Bronchial epithelial cell (primary cell): ENCODE measurements around the gene DENND1C. TPM values are rescaled to one million over a fixed set of nuclear protein-coding genes. Genes with fewer than 3 reads are reported as not detected.
A peak's percentile ranks its signal among the peaks of the same experiment; 100 is the strongest.

ENCODE experiments used
- DNase-seq: peaks from one replicate; pipeline ENCODE4 v3.0.0-alpha.2; 2010; ENCODE audit warnings: low read depth
- FAIRE-seq: peaks from 2 replicates; lab custom pipeline; 2011; peaks lifted over from hg19 to GRCh38; lab: Jason Lieb, UNC
- H3K27me3 ChIP-seq: 2 replicates; pipeline ENCODE4 v1.5.1; 2011; ENCODE audit warnings: low read length; ENCODE audit not compliant: control insufficient read depth, insufficient read depth
- H3K36me3 ChIP-seq: 2 replicates; pipeline ENCODE4 v1.5.1; 2011; ENCODE audit warnings: low read length; ENCODE audit not compliant: control insufficient read depth, insufficient read depth
- H3K4me3 ChIP-seq: 2 replicates; pipeline ENCODE4 v1.5.1; 2011; ENCODE audit warnings: mild to moderate bottlenecking, low read depth, low read length, control low read depth
- total RNA-seq: library from RNA; depleted of rRNA; stranded (reverse); fragments of >200 nt; gene quantifications from 2 replicates; pipeline ENCODE4 v1.2.1, GENCODE V29; 2014
- TF ChIP-seq, protein P1 (sequence below): IDR thresholded peaks from 2 replicates; pipeline ENCODE4 v1.5.1; 2011; ENCODE audit warnings: mild to moderate bottlenecking, moderate library complexity, low read length, control low read depth, inconsistent platforms; ENCODE audit not compliant: insufficient read depth, severe bottlenecking

DENND1C gene
- total RNA-seq, 1 donor from 2014 or later = under 0.01 TPM

DNA sequence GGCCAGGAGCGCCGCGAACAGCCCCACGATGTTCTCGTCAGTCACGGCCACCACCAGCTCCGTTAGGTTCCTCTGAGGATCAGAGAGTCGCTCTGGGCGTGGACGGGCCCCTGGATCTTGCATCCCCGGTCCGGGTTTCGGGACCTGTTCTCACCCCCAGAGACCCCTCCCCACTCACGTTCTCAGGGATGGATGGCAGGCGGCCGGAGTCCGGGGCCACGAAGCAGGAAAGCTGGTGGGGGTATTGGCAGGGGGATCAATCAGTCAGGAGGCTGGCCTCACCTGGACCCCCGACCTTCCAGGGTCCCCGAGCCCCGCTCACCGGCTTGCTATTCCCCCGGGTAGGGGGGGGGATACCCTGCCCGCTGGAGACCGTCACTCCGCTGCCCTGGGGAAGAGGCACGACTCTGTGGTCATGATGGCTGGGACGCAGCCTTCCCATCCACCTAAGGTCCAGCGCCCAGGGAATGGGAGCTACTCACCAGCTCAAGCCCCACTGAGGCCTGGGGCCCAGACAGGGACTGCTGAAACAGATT, 4.6 kb downstream of the DENND1C start:
- peak overlapping the region; percentile 1 for H3K4me3 ChIP-seq
- DNase-seq (no peak), FAIRE-seq (no peak)
- no peaks in the 10 kb centered on the region for H3K36me3 ChIP-seq
- TF ChIP-seq, protein P1, sequence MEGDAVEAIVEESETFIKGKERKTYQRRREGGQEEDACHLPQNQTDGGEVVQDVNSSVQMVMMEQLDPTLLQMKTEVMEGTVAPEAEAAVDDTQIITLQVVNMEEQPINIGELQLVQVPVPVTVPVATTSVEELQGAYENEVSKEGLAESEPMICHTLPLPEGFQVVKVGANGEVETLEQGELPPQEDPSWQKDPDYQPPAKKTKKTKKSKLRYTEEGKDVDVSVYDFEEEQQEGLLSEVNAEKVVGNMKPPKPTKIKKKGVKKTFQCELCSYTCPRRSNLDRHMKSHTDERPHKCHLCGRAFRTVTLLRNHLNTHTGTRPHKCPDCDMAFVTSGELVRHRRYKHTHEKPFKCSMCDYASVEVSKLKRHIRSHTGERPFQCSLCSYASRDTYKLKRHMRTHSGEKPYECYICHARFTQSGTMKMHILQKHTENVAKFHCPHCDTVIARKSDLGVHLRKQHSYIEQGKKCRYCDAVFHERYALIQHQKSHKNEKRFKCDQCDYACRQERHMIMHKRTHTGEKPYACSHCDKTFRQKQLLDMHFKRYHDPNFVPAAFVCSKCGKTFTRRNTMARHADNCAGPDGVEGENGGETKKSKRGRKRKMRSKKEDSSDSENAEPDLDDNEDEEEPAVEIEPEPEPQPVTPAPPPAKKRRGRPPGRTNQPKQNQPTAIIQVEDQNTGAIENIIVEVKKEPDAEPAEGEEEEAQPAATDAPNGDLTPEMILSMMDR = no peak
- peaks cover 11% of the 10 kb centered on the region for H3K27me3 ChIP-seq

DNA sequence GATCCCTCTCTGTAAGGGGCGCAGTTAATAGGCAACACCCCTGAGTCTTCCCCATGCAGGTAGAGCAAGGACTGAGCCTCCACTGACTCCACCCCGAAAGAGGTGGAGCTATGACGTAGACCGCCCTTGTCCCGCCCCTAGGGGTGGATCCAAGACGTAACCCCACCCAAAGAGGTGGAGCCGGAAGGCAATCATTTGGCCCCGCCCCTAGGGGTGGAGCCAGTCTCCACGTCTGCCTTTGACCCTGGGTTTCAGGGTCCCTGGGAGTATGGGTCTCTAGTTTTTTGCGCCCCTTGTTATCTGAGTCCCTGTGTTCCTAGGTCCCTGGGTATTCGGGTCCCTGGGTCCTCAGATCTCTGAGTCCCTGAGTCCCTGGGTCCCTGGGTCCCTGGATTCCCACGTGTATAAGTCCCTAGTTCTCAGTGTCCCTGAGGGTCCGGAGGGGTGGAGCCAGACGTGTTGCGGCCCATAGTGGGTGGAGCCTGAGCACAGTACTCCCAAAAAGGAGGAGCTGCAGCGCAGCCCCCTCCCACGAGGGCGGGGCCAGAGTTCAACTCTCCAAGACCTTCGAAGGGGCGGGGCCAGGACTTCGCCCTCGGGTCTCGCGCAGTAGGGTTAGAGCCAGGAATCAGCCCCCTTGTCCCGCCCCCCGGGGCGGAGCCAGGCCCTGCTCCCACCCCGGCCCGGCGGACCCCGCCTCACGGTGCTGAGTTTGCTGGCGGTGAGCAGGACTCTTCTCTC, 5.3 kb downstream of the DENND1C start:
- FAIRE-seq (peak; percentile 70), DNase-seq (peak; percentile 62)
- Histone ChIP-seq H3K36me3 (no peaks in the 10 kb centered on the region), H3K4me3 (peak overlapping the region; percentile 1), H3K27me3 (peaks cover 11% of the 10 kb centered on the region)
- TF ChIP-seq, protein P1 = no peak

DNA sequence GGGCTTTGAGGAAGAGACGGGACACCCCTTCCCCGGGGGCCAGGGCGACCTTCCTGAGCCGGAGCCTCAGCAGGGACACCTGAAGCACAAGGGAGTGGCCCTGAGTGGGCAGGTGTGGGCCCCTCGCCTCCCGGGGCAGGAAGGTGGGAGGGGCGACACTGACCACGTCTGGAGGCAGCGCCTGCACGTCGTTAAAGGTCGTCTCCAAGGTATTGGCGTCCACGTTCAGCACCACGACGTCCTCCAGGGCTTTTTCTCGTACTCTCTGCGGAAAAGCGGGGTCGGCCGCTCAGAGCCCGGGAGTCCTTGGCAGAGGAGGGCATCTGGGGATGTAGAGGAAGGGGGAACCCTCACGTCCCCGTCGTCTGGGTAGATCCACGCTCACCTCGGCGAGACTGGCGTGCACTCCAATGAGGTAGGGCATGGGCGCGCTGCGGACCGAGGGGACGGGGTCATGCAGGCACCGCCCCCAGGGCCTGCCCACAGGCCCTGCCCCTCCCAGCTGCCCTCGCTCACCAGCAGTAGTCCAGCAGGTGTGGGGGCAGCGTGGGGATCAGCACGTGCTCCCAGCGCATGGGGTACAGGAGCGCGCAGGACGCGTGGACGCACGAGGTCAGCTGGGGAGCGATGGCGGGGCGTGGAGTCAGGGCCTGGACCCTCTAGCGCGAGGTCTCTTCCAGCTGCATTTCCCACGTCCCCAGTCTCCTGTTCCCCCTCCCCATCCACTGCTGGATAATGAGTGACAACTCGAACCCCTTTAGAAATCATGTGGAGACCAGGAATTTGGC, 6.1 kb downstream of the DENND1C start:
- FAIRE-seq = no peak

DNA sequence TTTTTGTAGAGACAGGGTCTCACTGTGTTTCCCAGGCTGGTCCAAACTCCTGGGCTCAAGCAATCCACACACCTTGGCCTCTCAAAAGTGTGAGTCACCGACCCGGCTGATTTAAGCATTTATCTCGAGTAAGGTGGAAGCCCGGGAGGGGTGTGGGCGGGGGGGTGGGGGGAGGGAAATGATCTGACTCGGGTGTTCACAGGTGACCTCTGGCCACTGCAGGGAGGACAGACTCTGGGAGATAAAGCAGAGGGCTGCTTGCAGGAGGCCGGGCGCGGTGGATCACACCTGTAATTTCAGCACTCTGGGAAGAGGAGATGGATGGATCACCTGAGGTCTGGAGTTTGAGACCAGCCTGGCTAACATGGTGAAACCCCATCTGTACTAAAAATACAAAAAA, 7.9 kb downstream of the DENND1C start:
- DNase-seq (no peak), FAIRE-seq (no peak)
- Histone ChIP-seq H3K27me3 (peaks cover 11% of the 10 kb centered on the region), H3K36me3 (no peaks in the 10 kb centered on the region), H3K4me3 (no peak overlapping the region)
- TF ChIP-seq, protein P1 = no peak

More for the DNA sequence above, 6.1 kb downstream of the DENND1C start:
- Histone ChIP-seq H3K4me3 (peak overlapping the region; percentile 4), H3K36me3 (no peaks in the 10 kb centered on the region), H3K27me3 (peaks cover 11% of the 10 kb centered on the region)
- no peak for DNase-seq
- TF ChIP-seq, protein P1 = no peak

DNA sequence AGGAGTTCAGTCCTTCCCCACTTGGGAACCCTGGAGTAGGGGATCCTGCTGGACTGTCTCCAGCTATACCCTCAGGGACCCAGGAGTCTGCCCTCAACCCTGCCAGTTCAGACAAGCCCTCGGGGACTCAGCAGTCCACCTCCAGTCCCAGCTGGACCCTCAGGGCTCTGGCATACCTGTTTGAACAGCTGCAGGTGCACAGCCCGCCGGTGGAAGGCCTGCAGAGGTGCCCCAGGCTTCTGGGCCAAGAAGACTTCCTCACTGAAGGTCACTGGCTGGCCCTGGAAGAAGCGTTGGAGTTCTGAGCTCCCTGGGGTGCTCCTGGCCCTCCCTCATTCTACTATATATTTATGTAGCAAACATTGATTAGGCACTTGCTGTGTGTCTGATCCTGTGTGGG, 8.9 kb downstream of the DENND1C start:
- no peak for FAIRE-seq
- no peak for DNase-seq
- TF ChIP-seq, protein P1 = no peak
- no peaks in the 10 kb centered on the region for H3K36me3 ChIP-seq
- no peak overlapping the region for H3K4me3 ChIP-seq
- H3K27me3 ChIP-seq = peaks cover 11% of the 10 kb centered on the region
